ENCODE data around the gene BLOC1S3.

- TF ChIP-seq CTCF (IDR thresholded peaks at IDR 0.05; ENCODE audit: low read depth, low read length, poor library complexity, severe bottlenecking) (no peak), EZH2phosphoT487 (IDR thresholded peaks at IDR 0.05; ENCODE audit: borderline replicate concordance, low read length) (no peak)
Measured at GRCh38 chr19:45186509-45187334, 8.1 kb downstream of the BLOC1S3 start.

Measured in DOHH2 (cell line).